ENCODE data around the gene FBXO36. TPM values are rescaled to one million over a fixed set of nuclear protein-coding genes. Genes with fewer than 3 reads are reported as not detected.
A peak's percentile ranks its signal among the peaks of the same experiment; 100 is the strongest.

Gene FBXO36
- total and polyA plus RNA-seq, 10 of the 15 experiments (the other 5 are each of a cell fraction or from before 2014, with no cell fraction given) = 0.79 to 2.7 (median 1.3) TPM

DNA sequence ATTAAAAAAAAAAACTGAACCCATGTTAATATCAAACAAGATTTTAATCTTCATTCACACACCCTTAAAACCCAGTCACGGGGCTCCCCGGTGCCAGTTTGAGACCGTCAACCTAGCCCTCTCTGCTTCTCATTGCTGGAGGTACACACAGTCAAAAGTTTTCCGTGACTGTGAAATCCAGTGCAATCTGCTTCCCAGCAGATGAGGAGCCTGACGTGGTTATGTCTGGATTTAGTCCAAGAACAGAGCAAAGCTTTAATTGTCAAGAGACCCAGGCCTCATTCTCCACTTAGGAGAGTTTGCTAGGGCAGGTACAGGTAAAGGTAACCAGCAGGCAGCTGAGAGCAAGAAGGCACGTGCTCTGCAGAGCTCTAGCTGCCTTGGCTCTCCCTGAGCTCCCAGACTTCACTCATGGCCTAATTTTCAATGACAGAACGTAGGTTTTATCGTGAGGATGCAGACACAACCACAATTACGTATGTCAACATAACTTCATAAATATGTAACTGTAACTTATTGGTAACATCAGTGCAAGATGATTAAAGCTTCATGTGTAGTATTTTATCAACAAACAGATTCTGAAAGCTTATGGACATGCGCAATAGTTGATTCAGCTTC, 90.1 kb downstream of the FBXO36 start:
- no peaks in the 10 kb centered on the region for H4K20me1 ChIP-seq (ENCODE audit: control insufficient read depth, insufficient read depth)
- no peaks in the 10 kb centered on the region for H3K79me2 ChIP-seq (ENCODE audit: control insufficient read depth, insufficient read depth, low read length)
- no peak overlapping the region for H3K9ac ChIP-seq (ENCODE audit: control insufficient read depth, insufficient read depth, low read length)
- SMC1A ChIA-PET (ENCODE audit: uncharacterized antibody, unreplicated experiment) = interaction anchor here (1.2 to 4.9 kb wide), 5 partner anchors 10 to 147 kb away, joined by 3 to 32 read pairs (median 5); no protein-coding TSS in a partner anchor
- DNase-seq (ENCODE audit: low read depth, low spot score) (no peak), FAIRE-seq (no peak), ATAC-seq (no peak)
- no peaks in the 10 kb centered on the region for H3K36me3 ChIP-seq (ENCODE audit: control insufficient read depth in 2 of 2, insufficient read depth in 2 of 2, low read length in 1 of 2)
- RAD21 ChIA-PET (ENCODE audit: unreplicated experiment) = interaction anchor here (0.9 to 1.1 kb wide), 2 partner anchors 141 to 148 kb away, joined by 3 to 5 read pairs; no protein-coding TSS in a partner anchor
- intact Hi-C loops (cut with micrococcal nuclease; ENCODE audit: unreplicated experiment) = no loop called here
- H2AFZ ChIP-seq (ENCODE audit: control insufficient read depth, low read depth, low read length) = no peak overlapping the region
- no peaks in the 10 kb centered on the region for H3K9me3 ChIP-seq (replicated peaks; ENCODE audit: control insufficient read depth, insufficient read depth, low read length)
- H3K4me2 ChIP-seq (ENCODE audit: control insufficient read depth, insufficient read depth) = no peak overlapping the region
- 84% methylated on average over 10 of the region's 10 CpGs for WGBS (ENCODE audit: insufficient coverage, insufficient replicate concordance, low lambda C conversion rate, missing lambda C conversion rate)
- no peak for TF ChIP-seq SMAD1 (IDR thresholded peaks at IDR 0.05; ENCODE audit: low read depth, partially characterized antibody)
- 0 out of 4 replicates have a peak, but pooled peaks of 1 of the 2 experiments have one; percentile 4 for TF ChIP-seq BHLHE40 (IDR thresholded peaks at IDR 0.05; ENCODE audit: borderline replicate concordance in 1 of 2, low read depth in 2 of 2, low read length in 1 of 2)
- in situ Hi-C loops (cut with MboI) = no loop called here
- H3K27ac ChIP-seq (ENCODE audit: control insufficient read depth, insufficient read depth) = no peak overlapping the region
- BruUV-seq (replicated peaks) = no TSS peak
- H3K4me1 ChIP-seq (ENCODE audit: control insufficient read depth, insufficient read depth, low read length) = no peaks in the 10 kb centered on the region
- no peak overlapping the region for H3K4me3 ChIP-seq
- CTCF ChIA-PET = interaction anchor here (0.8 to 1.3 kb wide), 10 partner anchors 10 to 835 kb away, joined by 3 to 6 read pairs (median 3); no protein-coding TSS in a partner anchor
- H3K27me3 ChIP-seq (replicated peaks in 1 of 2; ENCODE audit: control insufficient read depth in 2 of 2, insufficient read depth in 2 of 2, low read length in 1 of 2) = no peaks in the 10 kb centered on the region
- POLR2A ChIA-PET = interaction anchor here (0.6 to 0.8 kb wide), 2 partner anchors 54 to 73 kb away, joined by 3 to 4 read pairs; no protein-coding TSS in a partner anchor

DNA sequence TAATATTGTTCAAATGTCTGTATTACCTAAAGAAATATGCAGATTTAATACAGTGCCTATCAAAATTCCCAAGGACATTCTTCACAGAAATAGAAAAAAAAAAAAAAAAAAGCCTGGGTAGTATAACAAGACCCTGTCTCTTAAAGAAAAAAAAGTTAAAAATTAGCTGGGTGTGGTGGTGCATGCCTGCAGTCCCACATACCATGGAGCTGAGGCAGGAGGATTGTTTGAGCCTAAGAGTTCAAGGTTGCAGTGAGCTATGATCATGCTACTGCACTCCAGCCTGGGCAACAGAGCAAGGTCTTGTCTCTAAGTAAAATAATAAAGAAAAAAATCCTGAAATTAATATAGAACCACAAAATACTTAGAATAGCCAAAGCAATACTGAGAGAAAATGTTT, 94.5 kb downstream of the FBXO36 start:
- Histone ChIP-seq H3K9me3 (replicated peaks; ENCODE audit: control insufficient read depth, insufficient read depth, low read length) (no peaks in the 10 kb centered on the region), H3K4me3 (no peak overlapping the region), H3K4me2 (ENCODE audit: control insufficient read depth, insufficient read depth) (no peak overlapping the region), H4K20me1 (ENCODE audit: control insufficient read depth, insufficient read depth) (no peaks in the 10 kb centered on the region), H3K27ac (ENCODE audit: control insufficient read depth, insufficient read depth) (no peak overlapping the region), H3K4me1 (ENCODE audit: control insufficient read depth, insufficient read depth, low read length) (no peaks in the 10 kb centered on the region), H2AFZ (ENCODE audit: control insufficient read depth, low read depth, low read length) (no peak overlapping the region), H3K9ac (ENCODE audit: control insufficient read depth, insufficient read depth, low read length) (no peak overlapping the region), H3K79me2 (ENCODE audit: control insufficient read depth, insufficient read depth, low read length) (no peaks in the 10 kb centered on the region), H3K36me3 (ENCODE audit: control insufficient read depth in 2 of 2, insufficient read depth in 2 of 2, low read length in 1 of 2) (no peaks in the 10 kb centered on the region), H3K27me3 (replicated peaks in 1 of 2; ENCODE audit: control insufficient read depth in 2 of 2, insufficient read depth in 2 of 2, low read length in 1 of 2) (no peaks in the 10 kb centered on the region)
- FAIRE-seq (no peak), DNase-seq (ENCODE audit: low read depth, low spot score) (no peak), ATAC-seq (no peak)
- ChIA-PET RAD21 (ENCODE audit: unreplicated experiment) (interaction anchor here (0.7 kb wide), 1 partner anchor 8 kb away, joined by 3 read pairs; no protein-coding TSS in a partner anchor), CTCF (interaction anchor here (0.6 to 1.1 kb wide), 4 partner anchors 8 to 824 kb away, joined by 3 to 6 read pairs (median 4); no protein-coding TSS in a partner anchor), POLR2A (interaction anchor here (1.0 kb wide), 1 partner anchor 52 kb away, joined by 4 read pairs; the partner anchor contains the start of gene SLC16A14), SMC1A (ENCODE audit: uncharacterized antibody, unreplicated experiment) (interaction anchor here (0.6 kb wide), 1 partner anchor 115 kb away, joined by 3 read pairs; no protein-coding TSS in a partner anchor)
- no peak for TF ChIP-seq NR2F1 (conservative IDR thresholded peaks at IDR 0.05)
- TF ChIP-seq BMI1 (IDR thresholded peaks at IDR 0.05; ENCODE audit: borderline replicate concordance) = no peak
- no TSS peak for BruUV-seq (replicated peaks)
- in situ Hi-C loops (cut with MboI) (no loop called here), intact Hi-C loops (cut with micrococcal nuclease; ENCODE audit: unreplicated experiment) (no loop called here)

Measured in GM12878 (cell line).